Panc1 (cell line): Measurements from ENCODE around the gene OR52D1. TPM values are rescaled to one million over a fixed set of nuclear protein-coding genes. Genes with fewer than 3 reads are reported as not detected.

Source experiments
- ATAC-seq: fragments of 200-7000 bp; cut with Tn5 transposase; 2 replicates; pipeline ENCODE4 v1.9.1; 2020; ENCODE audit warnings: mild to moderate bottlenecking, moderate library complexity
- Bru-seq: library from RNA; stranded (reverse); fragments of 400-500 nt; gene quantifications from one replicate; lab custom pipeline; 2021; lab: Mats Ljungman, UMichigan
- BruChase-seq, 2 experiments: library from RNA; stranded (reverse); fragments of 400-500 nt; gene quantifications; one replicate each; lab custom pipeline; 2021; lab: Mats Ljungman, UMichigan
- BruUV-seq: library from RNA; stranded (reverse); fragments of 400-500 nt; replicated peaks from 2 replicates; lab custom pipeline; 2021; lab: Mats Ljungman, UMichigan
- CTCF ChIA-PET: fragments of 300-600 bp; sonication (Branson Sonifier 250); formaldehyde crosslinking; loops from one replicate; lab custom pipeline; 2022; ENCODE audit warnings: antibody characterized with exemption; lab: Charles Lee
- POLR2A ChIA-PET: fragments of 300-600 bp; sonication (Branson Sonifier 250); formaldehyde crosslinking; loops from one replicate; lab custom pipeline; 2022; ENCODE audit warnings: antibody characterized with exemption; lab: Charles Lee
- DNase-seq: peaks from one replicate; pipeline ENCODE4 v3.0.0-alpha.2; 2010; ENCODE audit warnings: low read depth, low spot score
- H3K27ac ChIP-seq: 2 replicates; pipeline ENCODE4 v1.5.1; 2011; ENCODE audit warnings: mild to moderate bottlenecking, low read length, inconsistent platforms
- H3K27me3 ChIP-seq: fragments of 200-500 bp; sonication (Bioruptor generic); 2 replicates; pipeline ENCODE4 v1.6.0; 2014; ENCODE audit warnings: low read length, inconsistent platforms; ENCODE audit not compliant: control insufficient read depth, insufficient read depth
- H3K36me3 ChIP-seq: fragments of 200-500 bp; sonication (Bioruptor generic); 2 replicates; pipeline ENCODE4 v1.5.1; 2014; ENCODE audit warnings: inconsistent platforms, mild to moderate bottlenecking, low read length, moderate library complexity; ENCODE audit not compliant: control insufficient read depth, insufficient read depth
- H3K4me1 ChIP-seq: 2 replicates; pipeline ENCODE4 v1.5.1; 2011; ENCODE audit warnings: inconsistent platforms, mild to moderate bottlenecking, low read length, moderate library complexity; ENCODE audit not compliant: control insufficient read depth, insufficient read depth
- H3K4me3 ChIP-seq, 2 experiments: 2 replicates each; pipeline ENCODE4 v1.5.1; 2011 to 2012; ENCODE audit warnings: low read depth in 2 of 2, low read length in 2 of 2, mild to moderate bottlenecking in 2 of 2, inconsistent platforms in 1 of 2, moderate library complexity in 1 of 2
- H3K9me3 ChIP-seq: fragments of 200-500 bp; sonication (Bioruptor generic); 2 replicates; pipeline ENCODE4 v1.5.1; 2014; ENCODE audit warnings: low read depth, mild to moderate bottlenecking, inconsistent platforms, low read length, moderate library complexity; ENCODE audit not compliant: control insufficient read depth, insufficient read depth
- POLR2AphosphoS5 ChIP-seq: IDR thresholded peaks from 2 replicates; pipeline ENCODE4 v1.6.1; 2012; ENCODE audit warnings: mild to moderate bottlenecking, low read depth, low read length, moderate library complexity
- SIN3A ChIP-seq: IDR thresholded peaks from 2 replicates; pipeline ENCODE4 v1.6.1; 2012; ENCODE audit warnings: low read depth, mild to moderate bottlenecking, low read length, moderate library complexity, borderline replicate concordance; ENCODE audit not compliant: insufficient read depth
- TCF7L2 ChIP-seq: IDR thresholded peaks from 2 replicates; pipeline ENCODE4 v1.6.1; 2011; ENCODE audit warnings: mild to moderate bottlenecking, low read depth, low read length, inconsistent platforms
- in situ Hi-C: cut with HindIII; loops from 2 replicates; pipeline ENCODE4 v1.10.0; 2016; ENCODE audit warnings: low sequenced_read_pairs, low pct_unique_long_range_greater_than_20kb
- intact Hi-C: fragments of 100-400 bp; cut with micrococcal nuclease; formaldehyde crosslinking; loops from one replicate; pipeline ENCODE4 v1.10.0; 2022; ENCODE audit not compliant: unreplicated experiment
- long read RNA-seq: library from polyadenylated mRNA; unstranded; transcript quantifications from one replicate; pipeline ENCODE4 v2.0.0, GENCODE V29; 2021; ENCODE audit not compliant: unreplicated experiment
- polyA plus RNA-seq: library from polyadenylated mRNA; unstranded; fragments of >200 nt; gene quantifications from one replicate; pipeline ENCODE4 v1.2.1, GENCODE V29; 2012; ENCODE audit warnings: missing spikeins; ENCODE audit not compliant: insufficient read length
- total RNA-seq: library from RNA; stranded (reverse); gene quantifications from one replicate; pipeline ENCODE4 v1.2.1, GENCODE V29; 2021; ENCODE audit not compliant: unreplicated experiment
- TF ChIP-seq, protein P1 (sequence below): fragments of 450-650 bp; IDR thresholded peaks from 2 replicates; pipeline ENCODE4 v1.5.1; 2017; ENCODE audit warnings: mild to moderate bottlenecking
- TF ChIP-seq, protein P2 (sequence below), 2 experiments: IDR thresholded peaks; 2 replicates each; pipeline ENCODE4 v1.6.1; 2011 to 2012; ENCODE audit warnings: low read depth in 2 of 2, control low read depth in 1 of 2, low read length in 1 of 2, mild to moderate bottlenecking in 1 of 2, moderate library complexity in 1 of 2; ENCODE audit not compliant: insufficient read depth in 1 of 2

OR52D1 gene
- total RNA-seq (not detected), Bru-seq, nascent RNA (not detected), BruChase-seq, experiment 1, labeled RNA remaining after a 2-hour chase (not detected), BruChase-seq, experiment 2, labeled RNA remaining after a 6-hour chase (not detected)
- not detected for polyA plus RNA-seq
- long read RNA-seq = 0 reads

DNA sequence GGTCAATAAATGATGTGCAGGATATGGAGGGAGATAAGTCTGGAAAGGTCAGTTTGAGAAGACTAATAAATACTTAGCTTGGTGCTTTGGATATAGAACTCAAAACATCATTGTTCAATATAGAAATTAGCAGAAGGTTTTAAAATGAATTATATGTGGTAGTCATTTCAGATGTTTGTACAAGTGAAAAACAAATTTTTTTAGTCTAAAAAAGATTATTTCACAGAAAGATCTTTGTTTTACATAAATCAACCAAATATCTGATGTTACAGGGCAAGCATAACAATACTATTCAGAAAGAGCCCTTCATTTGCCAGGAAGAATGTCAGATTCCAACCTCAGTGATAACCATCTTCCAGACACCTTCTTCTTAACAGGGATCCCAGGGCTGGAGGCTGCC lies at the start of gene OR52D1:
Gene OR52D1 (plus strand): TSS at position 301 of the 400 bp plus-strand sequence. CDS start 22 bp downstream, at position 323.
- ChIA-PET POLR2A (no interaction called here), CTCF (no interaction called here)
- H3K4me1 ChIP-seq = no peaks in the 10 kb centered on the region
- no peak within 1 kb of the TSS for H3K4me3 ChIP-seq
- no peak within 1 kb of the TSS for H3K27ac ChIP-seq
- no peaks in the 10 kb centered on the region for H3K9me3 ChIP-seq
- TF ChIP-seq, protein P1, sequence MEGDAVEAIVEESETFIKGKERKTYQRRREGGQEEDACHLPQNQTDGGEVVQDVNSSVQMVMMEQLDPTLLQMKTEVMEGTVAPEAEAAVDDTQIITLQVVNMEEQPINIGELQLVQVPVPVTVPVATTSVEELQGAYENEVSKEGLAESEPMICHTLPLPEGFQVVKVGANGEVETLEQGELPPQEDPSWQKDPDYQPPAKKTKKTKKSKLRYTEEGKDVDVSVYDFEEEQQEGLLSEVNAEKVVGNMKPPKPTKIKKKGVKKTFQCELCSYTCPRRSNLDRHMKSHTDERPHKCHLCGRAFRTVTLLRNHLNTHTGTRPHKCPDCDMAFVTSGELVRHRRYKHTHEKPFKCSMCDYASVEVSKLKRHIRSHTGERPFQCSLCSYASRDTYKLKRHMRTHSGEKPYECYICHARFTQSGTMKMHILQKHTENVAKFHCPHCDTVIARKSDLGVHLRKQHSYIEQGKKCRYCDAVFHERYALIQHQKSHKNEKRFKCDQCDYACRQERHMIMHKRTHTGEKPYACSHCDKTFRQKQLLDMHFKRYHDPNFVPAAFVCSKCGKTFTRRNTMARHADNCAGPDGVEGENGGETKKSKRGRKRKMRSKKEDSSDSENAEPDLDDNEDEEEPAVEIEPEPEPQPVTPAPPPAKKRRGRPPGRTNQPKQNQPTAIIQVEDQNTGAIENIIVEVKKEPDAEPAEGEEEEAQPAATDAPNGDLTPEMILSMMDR = no peak
- TF ChIP-seq, protein P2, sequence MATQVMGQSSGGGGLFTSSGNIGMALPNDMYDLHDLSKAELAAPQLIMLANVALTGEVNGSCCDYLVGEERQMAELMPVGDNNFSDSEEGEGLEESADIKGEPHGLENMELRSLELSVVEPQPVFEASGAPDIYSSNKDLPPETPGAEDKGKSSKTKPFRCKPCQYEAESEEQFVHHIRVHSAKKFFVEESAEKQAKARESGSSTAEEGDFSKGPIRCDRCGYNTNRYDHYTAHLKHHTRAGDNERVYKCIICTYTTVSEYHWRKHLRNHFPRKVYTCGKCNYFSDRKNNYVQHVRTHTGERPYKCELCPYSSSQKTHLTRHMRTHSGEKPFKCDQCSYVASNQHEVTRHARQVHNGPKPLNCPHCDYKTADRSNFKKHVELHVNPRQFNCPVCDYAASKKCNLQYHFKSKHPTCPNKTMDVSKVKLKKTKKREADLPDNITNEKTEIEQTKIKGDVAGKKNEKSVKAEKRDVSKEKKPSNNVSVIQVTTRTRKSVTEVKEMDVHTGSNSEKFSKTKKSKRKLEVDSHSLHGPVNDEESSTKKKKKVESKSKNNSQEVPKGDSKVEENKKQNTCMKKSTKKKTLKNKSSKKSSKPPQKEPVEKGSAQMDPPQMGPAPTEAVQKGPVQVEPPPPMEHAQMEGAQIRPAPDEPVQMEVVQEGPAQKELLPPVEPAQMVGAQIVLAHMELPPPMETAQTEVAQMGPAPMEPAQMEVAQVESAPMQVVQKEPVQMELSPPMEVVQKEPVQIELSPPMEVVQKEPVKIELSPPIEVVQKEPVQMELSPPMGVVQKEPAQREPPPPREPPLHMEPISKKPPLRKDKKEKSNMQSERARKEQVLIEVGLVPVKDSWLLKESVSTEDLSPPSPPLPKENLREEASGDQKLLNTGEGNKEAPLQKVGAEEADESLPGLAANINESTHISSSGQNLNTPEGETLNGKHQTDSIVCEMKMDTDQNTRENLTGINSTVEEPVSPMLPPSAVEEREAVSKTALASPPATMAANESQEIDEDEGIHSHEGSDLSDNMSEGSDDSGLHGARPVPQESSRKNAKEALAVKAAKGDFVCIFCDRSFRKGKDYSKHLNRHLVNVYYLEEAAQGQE (IDR thresholded peaks at IDR 0.05; ENCODE audit: insufficient read depth in 1 of 2, low read depth in 2 of 2, low read length in 1 of 2) = no peak
- no peak for TF ChIP-seq POLR2AphosphoS5
- no peak for TF ChIP-seq SIN3A
- no peak for TF ChIP-seq TCF7L2
- BruUV-seq = no TSS peak
- H3K27me3 ChIP-seq = peaks cover 8% of the 10 kb centered on the region
- in situ Hi-C loops (no loop called here), intact Hi-C loops (no loop called here)
- no peak for DNase-seq
- ATAC-seq = no peak
- no peaks in the 10 kb centered on the region for H3K36me3 ChIP-seq

DNA sequence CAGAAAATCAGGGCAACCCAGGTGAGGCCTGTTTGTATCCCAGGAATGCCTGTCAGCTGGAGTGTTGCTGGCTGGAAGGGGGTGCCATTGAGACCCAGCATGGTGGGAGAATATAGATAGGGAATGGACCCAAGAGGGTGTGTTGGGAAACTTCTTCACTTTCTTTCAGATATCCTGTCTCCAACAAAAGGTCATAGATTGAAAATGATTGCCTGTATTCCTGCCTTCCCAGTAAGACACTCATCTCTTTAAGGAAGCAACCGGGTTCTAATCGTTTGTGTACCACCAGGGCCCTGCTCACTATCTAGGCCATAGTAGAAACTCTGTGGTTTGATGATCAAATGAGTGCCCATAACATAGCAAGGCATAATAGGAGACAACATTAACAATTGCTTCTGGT lies 47.1 kb upstream of the OR52D1 start, which contains the start of gene OR51I1:
Gene OR51I1 (minus strand): TSS at position 101 of the 400 bp plus-strand sequence. CDS start 0 bp downstream, at position 101.
- Histone ChIP-seq H3K27me3 (peaks cover 7% of the 10 kb centered on the region; the same call in 1 of the 2 replicates), H3K4me3 (no peak within 1 kb of the TSS), H3K4me1 (no peaks in the 10 kb centered on the region), H3K27ac (no peak within 1 kb of the TSS), H3K9me3 (no peaks in the 10 kb centered on the region), H3K36me3 (no peaks in the 10 kb centered on the region)
- DNase-seq (no peak), ATAC-seq (no peak)
- TF ChIP-seq SIN3A = no peak
- TF ChIP-seq, protein P1 = no peak
- POLR2A ChIA-PET = no interaction called here
- BruUV-seq = no TSS peak
- intact Hi-C loops (no loop called here), in situ Hi-C loops (no loop called here)
- CTCF ChIA-PET = no interaction called here
